Omental fat pad (tissue), 4 donors: ENCODE results near the gene WFIKKN1. TPM values are rescaled to one million over a fixed set of nuclear protein-coding genes. Genes with fewer than 3 reads are reported as not detected.
A peak's percentile ranks its signal among the peaks of the same experiment; 100 is the strongest.

Experiments
- ATAC-seq: fragments of 150-250 bp; one replicate; pipeline ENCODE4 v1.9.1; 2016; ENCODE audit warnings: mild to moderate bottlenecking, moderate library complexity; ENCODE audit not compliant: low FRiP score
- DNase-seq: peaks from one replicate; pipeline ENCODE4 v3.0.0-alpha.2; 2019; ENCODE audit warnings: low spot score
- CTCF ChIP-seq, 3 donors: fragments of 450-650 bp; IDR thresholded peaks; one replicate each; pipeline ENCODE4 v1.5.1; 2016 to 2017; ENCODE audit warnings: antibody characterized with exemption in 3 of 3, mild to moderate bottlenecking in 3 of 3, moderate library complexity in 2 of 3
- total RNA-seq, 4 donors: library from RNA; depleted of rRNA; stranded (reverse); fragments of >200 nt; gene quantifications; one replicate each; pipeline ENCODE4 v1.1.0, GENCODE V29; 2016

The WFIKKN1 gene
- total RNA-seq, 4 donors from 2014 or later = 0.19 to 0.63 (median 0.25) TPM; not detected in 1

- no peak for TF ChIP-seq CTCF (IDR thresholded peaks at IDR 0.05)
- ATAC-seq (no peak), DNase-seq (no peak)
Measured at GRCh38 chr16:667113-667779, 36.5 kb downstream of the WFIKKN1 start.

GRCh38 chr16:667780-668518, 37.2 kb downstream of the WFIKKN1 start, which contains the start of gene RHOT2:
Gene RHOT2, plus strand, starts transcription at chr16:668132. Its CDS starts 68 bp downstream, at chr16:668200.
- DNase-seq (peak; percentile 74), ATAC-seq (peak; percentile 91)
- peak in 2 of 3 donors; percentile 82 to 91 for TF ChIP-seq CTCF (IDR thresholded peaks at IDR 0.05)

GRCh38 chr16:668519-669171, 37.9 kb downstream of the WFIKKN1 start:
- no peak for TF ChIP-seq CTCF (IDR thresholded peaks at IDR 0.05)
- no peak for DNase-seq
- peak; percentile 12 for ATAC-seq

GRCh38 chr16:669666-670065, 38.9 kb downstream of the WFIKKN1 start:
- TF ChIP-seq CTCF (IDR thresholded peaks at IDR 0.05) = no peak
- DNase-seq = no peak
- no peak for ATAC-seq

GRCh38 chr16:670485-671352, 39.9 kb downstream of the WFIKKN1 start:
- no peak for TF ChIP-seq CTCF (IDR thresholded peaks at IDR 0.05)

GRCh38 chr16:671353-672131, 40.8 kb downstream of the WFIKKN1 start:
- TF ChIP-seq CTCF (IDR thresholded peaks at IDR 0.05) = no peak
- ATAC-seq (no peak), DNase-seq (no peak)

More at GRCh38 chr16:670485-671352, 39.9 kb downstream of the WFIKKN1 start:
- ATAC-seq (no peak), DNase-seq (no peak)
